ENCODE measurements around the gene SNRNP48.

SNRNP48 gene

DNA sequence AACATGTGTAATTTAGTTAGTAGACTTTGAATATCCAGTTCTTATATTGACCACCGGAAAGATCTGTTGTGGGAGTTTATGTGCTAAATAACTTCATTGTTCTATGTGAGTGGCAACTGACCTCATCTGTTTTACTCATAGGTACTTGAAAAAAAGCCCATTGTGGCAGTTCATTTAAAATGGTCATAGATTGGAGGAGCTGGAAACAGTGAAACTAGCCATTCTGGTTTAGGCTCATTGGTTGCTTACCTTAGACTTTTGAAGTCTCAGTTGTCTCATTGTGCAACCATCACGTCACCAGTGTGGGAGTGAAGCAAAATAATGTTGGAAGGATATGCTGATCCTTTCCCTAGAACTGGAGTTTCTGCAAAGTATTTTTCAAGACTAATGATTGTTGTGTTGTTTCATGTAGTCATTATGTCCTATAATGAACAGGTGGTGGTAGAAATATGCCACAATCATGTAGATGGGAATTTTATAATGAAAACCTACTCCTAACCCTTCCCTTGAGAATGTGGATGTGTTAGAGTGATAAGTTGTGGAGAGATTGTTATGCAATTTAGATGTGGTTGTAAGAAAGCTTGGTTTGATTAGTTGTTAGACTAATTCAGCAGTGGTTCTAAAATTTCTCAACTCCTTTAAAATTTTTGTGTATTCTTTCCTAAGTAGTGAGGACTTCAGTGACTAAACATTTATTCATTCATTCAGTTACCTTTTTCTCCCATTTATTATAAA is 30.2 kb upstream of the SNRNP48 start:
- DNase-seq, result no peak

DNA sequence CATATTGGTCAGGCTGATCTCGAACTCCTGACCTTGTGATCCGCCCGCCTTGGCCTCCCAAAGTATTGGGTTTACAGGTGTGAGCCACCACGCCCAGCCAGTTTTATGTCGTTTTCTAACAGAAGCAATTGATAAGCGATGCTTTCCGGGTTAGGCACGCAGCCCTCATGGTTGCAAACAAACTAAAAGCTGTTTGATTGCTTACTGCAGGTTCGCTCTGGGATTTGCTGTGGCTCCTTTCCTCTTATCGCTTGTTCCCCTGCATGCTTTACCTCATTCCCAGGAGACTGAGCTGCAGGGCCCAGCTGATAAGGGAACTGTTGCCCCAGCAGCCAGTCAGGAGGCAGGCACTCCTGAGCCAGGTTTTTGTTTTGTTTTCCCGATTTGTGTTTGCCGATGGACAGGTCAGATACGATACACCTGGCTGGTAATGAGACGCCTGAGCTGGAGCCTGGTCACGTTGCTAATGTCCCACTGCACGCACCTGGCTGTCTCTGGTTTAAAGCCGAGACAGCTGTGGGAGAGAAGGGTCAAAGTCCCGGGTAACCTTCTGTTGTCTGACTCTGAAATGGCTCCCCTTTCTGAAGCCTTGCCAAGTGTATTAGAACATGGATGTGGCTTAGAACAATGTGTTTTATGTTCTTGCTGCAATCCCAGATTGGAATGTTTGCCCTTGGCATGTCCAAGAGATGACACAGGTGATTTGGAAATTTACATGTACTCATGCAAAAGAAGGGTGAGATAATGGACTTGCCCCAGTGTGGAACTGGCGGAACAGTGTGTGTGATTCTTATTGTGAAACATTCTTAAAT is 28.6 kb upstream of the SNRNP48 start:
- DNase-seq, result no peak

DNA sequence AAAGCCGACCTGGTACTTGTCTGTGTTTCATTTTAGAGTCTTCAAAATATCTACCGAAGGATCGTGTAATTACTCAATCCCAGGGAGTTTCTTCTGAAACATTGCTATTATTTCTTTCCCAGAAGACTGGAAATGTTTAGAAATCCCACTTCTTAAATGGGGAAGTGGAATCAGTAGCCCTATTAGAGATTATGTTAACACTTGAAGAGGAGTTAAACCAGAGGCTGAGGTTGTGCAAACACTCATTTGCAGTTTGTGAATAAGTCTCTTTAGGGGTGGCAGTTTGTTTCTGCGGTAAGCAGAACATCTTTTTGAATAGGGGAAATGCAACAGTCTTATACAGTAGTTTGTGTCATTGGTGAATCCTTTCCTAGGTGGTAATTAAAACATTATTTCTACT is 27.2 kb upstream of the SNRNP48 start:
- DNase-seq, result no peak

DNA sequence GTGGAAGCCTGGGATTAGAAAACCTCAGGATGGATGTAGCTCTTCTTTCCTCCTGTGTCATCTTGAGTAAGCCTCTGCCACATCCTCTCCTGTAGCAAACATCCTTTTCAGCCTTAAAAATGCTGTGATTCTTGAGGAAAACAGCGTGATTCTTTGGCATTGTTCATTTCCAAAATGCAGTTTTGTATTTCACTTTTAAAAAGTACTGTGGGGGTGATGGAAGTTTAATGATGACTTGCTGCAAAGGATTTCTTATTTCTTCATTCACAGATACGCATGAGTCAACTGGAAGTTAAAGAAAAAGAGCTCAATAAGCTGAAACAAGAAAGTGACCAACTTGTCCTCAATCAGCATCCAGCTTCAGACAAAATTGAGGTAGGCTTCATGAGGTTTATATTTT is 23.9 kb upstream of the SNRNP48 start:
- DNase-seq, result no peak

DNA sequence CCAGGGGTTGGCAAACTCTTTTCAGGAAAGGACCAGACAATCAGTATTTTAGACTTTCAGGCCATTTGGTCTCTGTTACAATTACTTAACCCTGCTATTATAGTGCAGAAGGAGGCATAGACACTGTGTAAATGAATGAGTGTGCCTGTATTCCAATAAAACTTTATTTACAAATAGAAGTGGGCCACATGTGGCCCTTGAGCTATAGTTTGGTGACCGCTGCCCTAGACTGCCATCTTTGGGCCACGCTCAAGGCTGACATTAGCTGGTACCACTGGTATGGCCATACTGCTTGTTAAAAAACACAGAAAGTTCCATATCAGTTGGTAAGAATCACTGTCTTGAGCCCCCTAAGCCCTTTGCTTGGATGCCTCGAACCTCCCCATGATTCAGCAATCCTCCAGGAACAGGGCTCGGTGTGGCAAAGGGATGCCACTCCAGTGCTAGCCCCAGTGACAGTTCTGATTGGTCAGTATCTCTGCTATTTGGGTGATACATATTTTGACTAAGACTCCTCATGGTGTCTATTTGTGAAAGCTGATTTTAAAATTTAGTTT is 23.3 kb upstream of the SNRNP48 start:
- DNase-seq, result no peak

DNA sequence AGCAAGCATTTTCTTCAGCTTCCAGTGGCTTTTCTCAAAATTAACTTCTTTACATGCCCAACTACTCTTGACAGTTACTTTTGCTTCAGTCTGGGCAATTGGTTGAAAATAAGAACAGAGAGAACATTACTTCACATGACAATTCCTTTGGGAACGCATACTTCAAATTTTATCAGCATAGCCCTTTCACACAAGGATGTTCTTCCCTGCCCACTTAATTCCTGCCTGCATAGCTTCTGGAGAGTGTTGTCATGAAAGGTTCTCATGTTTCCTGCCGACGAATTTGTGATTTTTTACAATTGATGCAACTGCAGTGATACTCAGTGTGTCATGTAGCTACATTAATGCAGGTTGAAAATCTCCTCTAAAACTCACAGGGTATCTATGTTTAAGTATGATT is 22.0 kb upstream of the SNRNP48 start:
- DNase-seq, result no peak

DNA sequence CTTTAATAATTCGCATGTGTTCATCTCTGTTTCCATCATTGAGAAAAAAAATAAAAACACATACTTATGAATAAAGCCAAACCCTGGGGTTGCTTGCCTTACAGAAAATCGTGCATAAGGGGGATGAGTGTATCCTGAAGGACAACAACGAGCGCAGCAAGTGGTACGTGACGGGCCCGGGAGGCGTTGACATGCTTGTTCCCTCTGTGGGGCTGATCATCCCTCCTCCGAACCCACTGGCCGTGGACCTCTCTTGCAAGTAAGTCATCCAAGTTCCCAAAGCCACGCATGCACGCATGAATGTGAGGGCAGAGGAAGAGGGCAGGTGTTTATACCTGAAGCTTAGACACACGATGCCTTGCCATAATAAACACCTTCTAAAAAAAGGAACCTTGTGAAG is 20.9 kb upstream of the SNRNP48 start:
- no peak for DNase-seq

DNA sequence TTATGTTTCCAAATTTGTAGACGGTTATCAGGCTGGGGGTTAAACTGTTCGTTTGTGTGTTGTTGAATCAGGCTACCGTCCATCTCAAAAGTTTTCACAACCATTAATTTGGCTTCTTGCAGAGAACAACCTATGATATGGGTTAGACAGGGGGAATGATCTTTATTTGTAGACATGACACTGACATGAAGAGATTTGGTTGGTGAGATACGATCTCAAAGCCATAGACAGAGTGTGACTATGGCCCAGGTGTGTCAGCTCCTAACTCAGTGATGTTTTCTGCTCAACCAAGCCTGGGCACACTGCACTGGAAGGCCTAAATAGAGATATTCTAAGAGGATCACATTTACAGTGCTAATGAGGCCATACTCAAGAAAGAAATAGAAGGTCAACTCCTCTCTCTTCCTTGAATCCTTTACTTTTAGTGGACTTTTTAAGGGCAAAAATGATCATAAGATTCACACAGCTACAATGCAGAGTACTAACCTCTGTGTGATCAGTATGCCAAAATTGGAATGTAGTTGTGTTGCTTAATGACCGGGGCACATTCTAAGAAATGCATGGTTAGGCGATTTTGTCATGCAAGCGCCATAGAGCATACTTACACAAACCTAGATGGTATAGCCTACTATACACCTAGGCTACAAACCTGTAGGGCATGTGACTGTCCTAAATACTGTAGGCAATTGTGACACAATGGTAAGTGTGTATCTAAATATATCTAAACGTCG is 17.6 kb upstream of the SNRNP48 start:
- DNase-seq, result no peak

DNA sequence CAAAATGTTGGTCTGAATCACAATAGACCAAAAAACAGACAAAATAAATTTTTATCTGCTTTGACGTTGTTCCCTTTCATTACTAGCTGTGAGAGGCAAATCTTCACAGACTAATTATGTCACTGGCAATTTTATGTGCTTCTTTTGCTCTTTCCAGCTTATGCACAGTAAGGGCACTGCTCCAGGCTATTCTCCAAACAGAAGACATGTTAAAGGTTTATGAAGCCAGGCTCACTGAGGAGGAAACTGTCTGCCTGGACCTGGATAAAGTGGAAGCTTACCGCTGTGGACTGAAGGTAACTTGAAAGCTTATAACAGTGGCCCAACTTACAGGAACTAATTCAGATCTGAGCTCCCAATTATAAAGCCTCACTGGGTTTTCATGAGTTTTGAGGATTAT is 15.5 kb upstream of the SNRNP48 start:
- DNase-seq, result no peak

DNA sequence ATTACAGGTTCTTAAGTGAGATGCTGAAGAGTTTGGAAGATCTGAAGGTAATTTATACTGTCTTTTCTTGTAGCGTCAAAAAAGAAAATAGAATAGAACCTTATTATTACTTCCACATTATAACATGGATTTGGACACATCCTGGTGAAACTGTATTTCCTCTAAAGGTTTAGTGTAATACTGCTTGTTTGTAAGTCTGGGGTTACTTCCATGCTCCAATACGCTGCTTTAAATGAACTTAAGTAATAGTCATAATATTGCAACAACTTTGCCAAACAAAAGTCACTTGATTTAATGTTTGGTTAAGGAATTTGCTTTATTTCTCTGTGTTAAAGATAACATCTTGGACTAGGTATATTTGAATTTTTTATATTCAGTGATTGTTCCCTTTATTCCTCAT is 11.5 kb upstream of the SNRNP48 start:
- DNase-seq, result no peak

DNA sequence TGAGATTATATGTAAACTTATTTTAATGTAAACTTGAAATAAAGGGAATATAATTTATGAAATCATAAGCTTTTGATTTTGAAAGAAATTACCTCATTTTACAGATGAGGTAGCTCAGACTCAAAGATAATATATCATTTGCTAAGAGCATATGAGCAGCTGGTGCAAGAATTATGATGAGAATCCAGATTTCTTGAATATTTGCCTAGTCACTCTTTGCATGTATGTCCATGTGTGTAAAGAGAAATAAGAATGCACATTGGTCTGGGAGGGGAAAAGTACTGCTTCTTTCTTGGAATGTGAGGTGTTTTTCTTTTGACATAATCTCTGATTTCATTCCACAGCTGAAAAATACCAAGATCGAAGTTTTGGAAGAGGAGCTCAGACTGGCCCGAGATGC is 11.1 kb upstream of the SNRNP48 start:
- no peak for DNase-seq

DNA sequence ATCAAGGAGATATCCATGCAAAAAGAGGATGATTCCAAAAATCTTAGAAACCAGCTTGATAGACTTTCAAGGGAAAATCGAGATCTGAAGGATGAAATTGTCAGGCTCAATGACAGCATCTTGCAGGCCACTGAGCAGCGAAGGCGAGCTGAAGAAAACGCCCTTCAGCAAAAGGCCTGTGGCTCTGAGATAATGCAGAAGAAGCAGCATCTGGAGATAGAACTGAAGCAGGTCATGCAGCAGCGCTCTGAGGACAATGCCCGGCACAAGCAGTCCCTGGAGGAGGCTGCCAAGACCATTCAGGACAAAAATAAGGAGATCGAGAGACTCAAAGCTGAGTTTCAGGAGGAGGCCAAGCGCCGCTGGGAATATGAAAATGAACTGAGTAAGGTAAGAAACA is 10.1 kb upstream of the SNRNP48 start:
- DNase-seq, result no peak

DNA sequence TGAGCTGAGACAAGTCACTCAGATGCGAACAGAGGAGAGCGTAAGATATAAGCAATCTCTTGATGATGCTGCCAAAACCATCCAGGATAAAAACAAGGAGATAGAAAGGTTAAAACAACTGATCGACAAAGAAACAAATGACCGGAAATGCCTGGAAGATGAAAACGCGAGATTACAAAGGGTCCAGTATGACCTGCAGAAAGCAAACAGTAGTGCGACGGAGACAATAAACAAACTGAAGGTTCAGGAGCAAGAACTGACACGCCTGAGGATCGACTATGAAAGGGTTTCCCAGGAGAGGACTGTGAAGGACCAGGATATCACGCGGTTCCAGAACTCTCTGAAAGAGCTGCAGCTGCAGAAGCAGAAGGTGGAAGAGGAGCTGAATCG is 9.5 kb upstream of the SNRNP48 start:
- DNase-seq, result no peak

DNA sequence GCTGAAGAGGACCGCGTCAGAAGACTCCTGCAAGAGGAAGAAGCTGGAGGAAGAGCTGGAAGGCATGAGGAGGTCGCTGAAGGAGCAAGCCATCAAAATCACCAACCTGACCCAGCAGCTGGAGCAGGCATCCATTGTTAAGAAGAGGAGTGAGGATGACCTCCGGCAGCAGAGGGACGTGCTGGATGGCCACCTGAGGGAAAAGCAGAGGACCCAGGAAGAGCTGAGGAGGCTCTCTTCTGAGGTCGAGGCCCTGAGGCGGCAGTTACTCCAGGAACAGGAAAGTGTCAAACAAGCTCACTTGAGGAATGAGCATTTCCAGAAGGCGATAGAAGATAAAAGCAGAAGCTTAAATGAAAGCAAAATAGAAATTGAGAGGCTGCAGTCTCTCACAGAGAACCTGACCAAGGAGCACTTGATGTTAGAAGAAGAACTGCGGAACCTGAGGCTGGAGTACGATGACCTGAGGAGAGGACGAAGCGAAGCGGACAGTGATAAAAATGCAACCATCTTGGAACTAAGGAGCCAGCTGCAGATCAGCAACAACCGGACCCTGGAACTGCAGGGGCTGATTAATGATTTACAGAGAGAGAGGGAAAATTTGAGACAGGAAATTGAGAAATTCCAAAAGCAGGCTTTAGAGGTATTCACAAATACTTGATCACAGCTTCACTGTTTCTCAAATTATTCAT is 8.9 kb upstream of the SNRNP48 start:
- no peak for DNase-seq

DNA sequence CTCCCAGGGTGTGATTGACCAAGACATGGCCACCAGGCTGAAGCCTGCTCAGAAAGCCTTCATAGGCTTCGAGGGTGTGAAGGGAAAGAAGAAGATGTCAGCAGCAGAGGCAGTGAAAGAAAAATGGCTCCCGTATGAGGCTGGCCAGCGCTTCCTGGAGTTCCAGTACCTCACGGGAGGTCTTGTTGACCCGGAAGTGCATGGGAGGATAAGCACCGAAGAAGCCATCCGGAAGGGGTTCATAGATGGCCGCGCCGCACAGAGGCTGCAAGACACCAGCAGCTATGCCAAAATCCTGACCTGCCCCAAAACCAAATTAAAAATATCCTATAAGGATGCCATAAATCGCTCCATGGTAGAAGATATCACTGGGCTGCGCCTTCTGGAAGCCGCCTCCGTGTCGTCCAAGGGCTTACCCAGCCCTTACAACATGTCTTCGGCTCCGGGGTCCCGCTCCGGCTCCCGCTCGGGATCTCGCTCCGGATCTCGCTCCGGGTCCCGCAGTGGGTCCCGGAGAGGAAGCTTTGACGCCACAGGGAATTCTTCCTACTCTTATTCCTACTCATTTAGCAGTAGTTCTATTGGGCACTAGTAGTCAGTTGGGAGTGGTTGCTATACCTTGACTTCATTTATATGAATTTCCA is 4.6 kb upstream of the SNRNP48 start:
- no peak for DNase-seq

DNA sequence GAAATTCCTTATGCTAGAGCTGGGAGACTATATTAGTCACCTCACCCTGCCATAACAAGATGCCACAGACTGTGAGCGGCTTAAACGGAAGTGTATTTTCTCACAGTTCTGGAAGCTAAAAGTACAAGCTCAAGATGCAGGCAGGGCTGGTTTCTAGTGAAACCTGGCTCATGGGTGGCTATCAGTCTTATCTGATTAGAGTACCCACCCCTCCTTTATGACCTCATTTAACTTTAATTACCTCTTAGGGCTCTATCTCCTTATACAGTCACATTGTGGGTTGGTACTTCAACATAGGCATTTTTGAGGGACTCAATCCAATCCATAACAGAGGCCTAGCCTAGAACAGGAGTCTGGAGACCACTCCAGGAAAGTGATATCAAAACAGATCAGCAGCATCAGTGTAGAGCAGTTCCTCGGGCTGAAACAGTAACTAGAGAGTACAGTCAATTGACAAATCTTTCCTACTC is 2.3 kb upstream of the SNRNP48 start:
- no peak for DNase-seq

DNA sequence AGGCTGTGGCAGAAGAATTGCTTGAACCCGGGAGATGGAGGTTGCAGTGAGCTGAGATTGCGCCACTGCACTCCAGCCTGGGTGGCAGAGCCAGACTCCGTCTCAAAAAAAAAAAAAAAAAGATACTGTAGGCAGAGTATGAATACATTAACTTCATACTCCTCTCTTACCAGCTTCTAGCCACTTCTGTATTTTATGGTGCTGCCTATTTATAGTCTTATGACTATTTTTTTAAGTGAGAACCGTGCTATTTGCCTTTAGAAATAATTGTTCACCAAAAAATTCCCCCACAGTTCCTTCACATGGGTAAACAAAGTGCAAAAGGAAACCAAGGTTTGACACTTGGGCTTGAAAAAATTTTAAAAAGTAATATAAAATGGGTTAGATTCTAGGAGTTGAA is 1.5 kb upstream of the SNRNP48 start:
- no peak for DNase-seq

DNA sequence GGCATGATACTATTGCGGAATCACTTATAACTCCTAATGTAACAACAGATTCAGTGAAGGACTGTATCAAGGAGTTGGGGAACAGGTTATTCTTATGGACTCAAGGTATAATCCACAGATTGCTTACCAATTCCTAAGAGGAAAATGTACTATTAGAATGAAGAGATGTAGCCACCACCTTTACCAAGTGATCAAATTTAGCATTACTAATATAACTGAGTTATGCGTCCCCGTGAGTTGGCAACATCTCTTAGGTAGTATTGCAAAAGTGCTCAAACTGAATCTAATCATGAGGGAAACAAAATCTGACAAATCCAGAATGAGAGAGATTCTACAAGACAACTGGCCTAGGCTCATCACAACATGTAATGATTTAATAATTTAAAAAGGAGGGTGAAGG is 777 bp upstream of the SNRNP48 start:
- no peak for DNase-seq

DNA sequence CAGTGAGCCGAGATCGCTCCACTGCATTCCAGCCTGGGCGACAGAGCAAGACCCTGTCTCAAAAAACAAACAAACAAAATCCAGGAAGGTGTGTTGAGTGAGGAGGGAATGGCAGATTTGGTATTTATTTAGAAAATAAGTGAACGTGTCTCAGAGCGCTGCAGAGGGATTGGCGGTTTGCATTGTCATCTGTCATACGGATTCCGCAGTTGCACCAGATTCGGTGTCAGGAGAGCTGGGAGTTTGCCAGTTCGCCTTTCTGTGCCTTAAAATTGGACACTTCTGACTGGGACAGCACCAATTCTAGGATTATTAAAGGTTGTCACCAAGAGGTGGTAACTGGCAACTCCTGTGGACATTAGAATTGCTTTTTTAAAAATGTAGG is 912 bp downstream of the SNRNP48 start:
- no peak for DNase-seq

DNA sequence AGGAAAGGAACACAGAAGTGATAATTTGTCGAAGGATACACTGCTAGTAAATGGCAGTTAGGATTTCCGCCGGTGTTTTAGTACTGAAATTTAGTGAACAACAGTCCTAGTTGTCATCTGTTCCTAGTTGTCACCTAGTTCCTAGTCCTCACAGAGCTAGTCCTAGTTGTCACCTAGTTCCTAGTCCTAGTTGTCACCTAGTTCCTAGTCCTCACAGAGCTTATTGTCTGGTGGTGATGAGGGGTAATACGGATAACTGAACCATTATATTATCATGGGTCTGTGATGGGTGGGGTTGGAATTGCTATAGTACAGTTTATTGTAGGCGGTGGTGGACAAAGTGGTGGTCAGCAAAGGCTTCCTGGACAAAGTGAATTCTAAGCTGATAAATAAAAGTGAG is 1.8 kb downstream of the SNRNP48 start:
- no peak for DNase-seq

DNA sequence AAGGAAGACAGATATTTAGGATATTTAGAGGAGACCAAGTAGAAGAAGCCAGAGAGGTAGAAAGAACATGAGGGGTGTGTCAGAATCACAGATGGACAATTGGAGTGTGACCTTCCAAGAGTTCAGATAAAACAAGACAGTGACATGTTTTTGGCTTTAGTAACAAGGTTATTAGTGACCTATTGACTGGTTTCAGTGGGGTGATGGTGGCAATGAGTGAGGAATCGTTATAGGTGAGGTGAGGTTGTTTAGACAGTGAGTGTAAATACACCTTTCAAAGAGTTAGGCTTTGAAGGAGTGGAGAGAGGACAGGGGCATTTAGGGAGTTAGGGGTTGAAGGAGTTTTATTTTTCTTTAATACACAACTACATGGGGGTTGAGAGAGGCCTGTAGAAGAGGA is 3.2 kb downstream of the SNRNP48 start:
- no peak for DNase-seq

DNA sequence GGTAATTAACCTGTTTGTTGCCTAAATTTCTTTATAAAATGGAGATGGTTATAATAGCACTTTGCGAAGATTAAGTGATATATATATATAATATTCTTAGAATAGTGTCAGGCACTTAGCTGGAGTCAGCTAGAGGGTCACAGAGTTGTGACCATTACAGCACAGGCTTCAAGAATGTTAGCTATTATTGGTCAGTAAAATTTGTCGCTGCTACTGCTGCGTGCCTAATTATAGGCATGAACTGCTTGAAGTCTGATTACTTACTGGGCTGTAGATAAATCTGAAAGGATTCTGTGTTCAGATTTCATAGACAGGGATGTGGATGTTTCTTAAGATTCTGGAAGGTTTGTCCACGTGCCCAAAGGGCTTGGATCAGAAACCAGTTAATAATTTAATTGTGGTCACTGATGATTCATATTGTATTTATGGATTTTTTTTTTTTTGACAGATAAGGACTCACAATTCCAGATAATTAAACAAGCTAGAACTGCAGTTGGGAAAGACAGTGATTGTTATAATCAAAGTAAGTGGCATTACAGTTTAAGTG is 4.7 kb downstream of the SNRNP48 start:
- no peak for DNase-seq

Data from CD4-positive, alpha-beta T cell treated with Interleukin-12 subunit alpha and Interleukin-12 subunit beta, for 1 hour (primary cell).